Vagina (tissue), 2 donors: Measurements from ENCODE around the gene COL26A1. TPM values are rescaled to one million over a fixed set of nuclear protein-coding genes. Genes with fewer than 3 reads are reported as not detected.

ENCODE experiments used
- DNase-seq, 2 donors: peaks; one replicate each; pipeline ENCODE4 v3.0.0-alpha.2; 2017; ENCODE audit errors: extremely low spot score in 2 of 2
- H3K27ac ChIP-seq: fragments of 200-600 bp; sonication (generic); one replicate; pipeline ENCODE4 v1.5.1; 2019
- H3K27me3 ChIP-seq: fragments of 200-600 bp; sonication (generic); one replicate; pipeline ENCODE4 v1.5.1; 2019
- H3K36me3 ChIP-seq, 2 donors: fragments of 200-600 bp; sonication (generic); one replicate each; pipeline ENCODE4 v1.5.1; 2017 to 2019
- H3K4me1 ChIP-seq: fragments of 200-600 bp; sonication (generic); one replicate; pipeline ENCODE4 v1.5.1; 2019
- H3K4me3 ChIP-seq, 2 donors: fragments of 200-600 bp; sonication (generic); 1 replicate in 1 of 2; 2 replicates in 1 of 2; pipeline ENCODE4 v1.5.1; 2016 to 2019
- H3K9me3 ChIP-seq: fragments of 200-600 bp; sonication (generic); one replicate; pipeline ENCODE4 v1.5.1; 2019
- POLR2A ChIP-seq, 2 donors: fragments of 450-650 bp; IDR thresholded peaks; one replicate each; pipeline ENCODE4 v1.6.1; 2017; ENCODE audit warnings: antibody characterized with exemption in 2 of 2, mild to moderate bottlenecking in 2 of 2, moderate library complexity in 2 of 2
- POLR2AphosphoS5 ChIP-seq, 2 donors: sonication (generic); formaldehyde crosslinking; IDR thresholded peaks; one replicate each; pipeline ENCODE4 v1.9.0; 2017; ENCODE audit warnings: antibody characterized with exemption in 2 of 2, mild to moderate bottlenecking in 2 of 2, low read depth in 1 of 2; ENCODE audit not compliant: insufficient read depth in 1 of 2
- intact Hi-C: fragments of 100-400 bp; cut with DNase I; formaldehyde crosslinking; loops from one replicate; pipeline ENCODE4 v1.15.1; 2023
- total RNA-seq: library from RNA; depleted of rRNA; stranded (reverse); fragments of >200 nt; gene quantifications from one replicate; pipeline ENCODE4 v1.2.3, GENCODE V29; 2016
- TF ChIP-seq, protein P1 (sequence below), 3 experiments: fragments of 450-650 bp in 2 of 3; fragments of 200-600 bp in 1 of 3; sonication (generic) in 1 of 3; IDR thresholded peaks; one replicate each; pipeline ENCODE4 v1.5.1; 2017 to 2019; ENCODE audit warnings: antibody characterized with exemption in 3 of 3, mild to moderate bottlenecking in 2 of 3, moderate library complexity in 2 of 3

Gene COL26A1
- total RNA-seq, 1 donor from 2014 or later, result not detected

DNA sequence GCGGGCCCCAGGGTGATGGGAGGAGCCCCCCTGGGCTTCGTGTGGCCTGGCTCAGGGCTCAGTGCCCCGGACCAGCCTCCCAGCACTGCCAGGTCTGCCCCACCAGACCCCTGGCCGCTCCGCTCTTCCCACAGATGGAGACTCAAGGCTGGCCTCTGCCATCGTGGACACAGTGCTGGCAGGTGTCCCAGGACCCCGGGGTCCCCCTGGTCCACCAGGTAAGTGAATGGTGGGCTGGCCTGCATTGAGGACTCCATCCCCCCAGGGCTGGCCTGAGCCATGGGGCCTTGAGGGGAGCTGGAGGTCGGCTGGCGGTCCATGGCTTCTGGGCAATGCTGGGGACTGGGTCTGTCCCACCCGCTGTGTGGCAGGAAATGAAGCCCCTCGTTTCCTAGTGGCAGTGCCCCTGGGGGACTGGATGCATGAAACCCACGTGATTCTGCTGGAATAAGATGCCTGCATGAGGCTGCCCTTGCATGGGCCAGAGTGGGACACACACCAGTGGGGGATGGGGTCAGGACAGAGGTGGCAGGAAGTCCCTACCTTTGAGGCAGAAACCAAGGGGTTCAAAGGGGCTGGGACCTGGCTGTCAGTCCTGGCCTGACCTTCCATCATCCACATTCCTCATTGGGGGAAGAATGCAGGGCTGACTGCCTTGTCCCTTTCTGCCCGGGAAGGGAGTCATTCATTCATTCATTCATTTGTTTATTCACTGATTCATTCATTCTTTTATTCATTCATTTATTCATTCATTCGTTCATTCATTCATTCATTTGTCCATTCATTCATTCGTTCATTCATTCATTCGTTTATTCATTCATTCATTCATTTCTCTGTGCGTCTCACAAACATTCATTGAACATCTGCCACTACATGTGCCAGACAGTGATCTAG is 184.6 kb downstream of the COL26A1 start:
- TF ChIP-seq POLR2AphosphoS5 (IDR thresholded peaks at IDR 0.05; ENCODE audit: insufficient read depth in 1 of 2, low read depth in 1 of 2) (no peak), POLR2A (IDR thresholded peaks at IDR 0.05) (no peak)
- TF ChIP-seq, protein P1, sequence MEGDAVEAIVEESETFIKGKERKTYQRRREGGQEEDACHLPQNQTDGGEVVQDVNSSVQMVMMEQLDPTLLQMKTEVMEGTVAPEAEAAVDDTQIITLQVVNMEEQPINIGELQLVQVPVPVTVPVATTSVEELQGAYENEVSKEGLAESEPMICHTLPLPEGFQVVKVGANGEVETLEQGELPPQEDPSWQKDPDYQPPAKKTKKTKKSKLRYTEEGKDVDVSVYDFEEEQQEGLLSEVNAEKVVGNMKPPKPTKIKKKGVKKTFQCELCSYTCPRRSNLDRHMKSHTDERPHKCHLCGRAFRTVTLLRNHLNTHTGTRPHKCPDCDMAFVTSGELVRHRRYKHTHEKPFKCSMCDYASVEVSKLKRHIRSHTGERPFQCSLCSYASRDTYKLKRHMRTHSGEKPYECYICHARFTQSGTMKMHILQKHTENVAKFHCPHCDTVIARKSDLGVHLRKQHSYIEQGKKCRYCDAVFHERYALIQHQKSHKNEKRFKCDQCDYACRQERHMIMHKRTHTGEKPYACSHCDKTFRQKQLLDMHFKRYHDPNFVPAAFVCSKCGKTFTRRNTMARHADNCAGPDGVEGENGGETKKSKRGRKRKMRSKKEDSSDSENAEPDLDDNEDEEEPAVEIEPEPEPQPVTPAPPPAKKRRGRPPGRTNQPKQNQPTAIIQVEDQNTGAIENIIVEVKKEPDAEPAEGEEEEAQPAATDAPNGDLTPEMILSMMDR (IDR thresholded peaks at IDR 0.05), result no peak
- peak in 1 of 2 donors; percentile 87 for DNase-seq
- no peaks in the 10 kb centered on the region for H3K4me1 ChIP-seq
- no peaks in the 10 kb centered on the region for H3K36me3 ChIP-seq
- no peak overlapping the region for H3K27ac ChIP-seq
- H3K4me3 ChIP-seq, result no peak overlapping the region
- intact Hi-C loops, result no loop called here
- H3K27me3 ChIP-seq, result no peaks in the 10 kb centered on the region
- no peaks in the 10 kb centered on the region for H3K9me3 ChIP-seq

DNA sequence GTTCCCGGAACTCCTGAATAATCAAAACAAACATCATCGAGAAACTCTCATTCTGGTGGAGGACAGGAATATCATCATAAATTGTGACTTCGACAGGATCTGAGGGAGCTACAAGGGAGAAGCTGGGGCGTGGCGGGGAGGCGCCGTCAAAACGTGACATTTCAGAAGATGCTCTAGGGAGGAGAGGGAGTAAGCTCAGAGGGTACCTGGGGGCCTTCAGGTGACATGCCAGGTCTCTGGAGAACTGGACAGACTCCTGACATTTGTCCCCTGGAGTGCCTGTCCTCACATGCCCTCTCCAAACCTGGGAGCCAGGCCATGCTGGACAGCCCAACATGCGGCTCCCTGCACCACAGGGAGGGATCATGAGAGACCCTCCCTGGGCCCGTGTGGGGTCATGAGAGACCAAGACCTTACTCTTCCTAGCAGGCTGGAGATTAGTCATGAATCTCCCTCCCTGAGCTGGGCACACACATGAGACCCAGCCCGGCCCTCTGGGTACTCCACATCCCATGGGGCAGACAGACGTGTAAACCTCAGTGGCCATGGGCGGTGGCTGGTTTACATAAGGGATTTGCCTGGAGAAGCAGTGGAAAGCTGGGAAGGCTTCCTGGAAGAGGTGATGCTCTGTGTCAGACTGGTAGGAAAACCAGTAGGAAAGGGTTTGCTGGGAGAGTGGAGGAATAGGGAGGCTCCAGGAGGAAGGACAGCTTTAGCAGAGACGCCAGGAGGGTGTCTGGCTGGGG is 185.4 kb downstream of the COL26A1 start:
- intact Hi-C loops, result no loop called here
- no peaks in the 10 kb centered on the region for H3K27me3 ChIP-seq
- no peaks in the 10 kb centered on the region for H3K36me3 ChIP-seq
- H3K4me3 ChIP-seq, result no peak overlapping the region
- peak in 1 of 2 donors; percentile 40 for DNase-seq
- H3K27ac ChIP-seq, result no peak overlapping the region
- TF ChIP-seq POLR2AphosphoS5 (IDR thresholded peaks at IDR 0.05; ENCODE audit: insufficient read depth in 1 of 2, low read depth in 1 of 2), result no peak
- TF ChIP-seq POLR2A (IDR thresholded peaks at IDR 0.05), result no peak
- TF ChIP-seq, protein P1 (IDR thresholded peaks at IDR 0.05), result no peak
- no peaks in the 10 kb centered on the region for H3K4me1 ChIP-seq
- H3K9me3 ChIP-seq, result no peaks in the 10 kb centered on the region

DNA sequence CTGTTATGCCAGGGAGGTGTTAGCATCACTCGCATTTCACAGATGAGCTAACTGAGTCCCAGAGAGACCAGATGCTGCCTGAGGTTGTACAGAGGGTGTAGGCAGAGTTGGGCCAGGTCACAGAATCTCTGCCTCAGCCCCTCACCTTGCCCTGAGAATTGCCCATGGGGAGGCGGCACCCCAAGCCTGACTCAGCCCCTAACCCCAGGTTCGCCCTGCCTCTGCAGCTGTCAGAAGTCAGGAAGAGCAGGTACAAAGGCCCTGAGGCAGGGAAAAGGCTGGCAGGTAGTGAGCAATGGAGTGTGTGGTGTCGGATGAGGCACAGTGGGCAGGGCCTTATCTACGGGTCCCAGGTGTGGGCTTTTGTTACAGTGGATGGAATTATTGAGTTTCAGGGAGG is 187.1 kb downstream of the COL26A1 start:
- intact Hi-C loops, result no loop called here
- H3K36me3 ChIP-seq, result no peaks in the 10 kb centered on the region
- DNase-seq, result no peak
- H3K27ac ChIP-seq, result no peak overlapping the region
- TF ChIP-seq POLR2AphosphoS5 (IDR thresholded peaks at IDR 0.05; ENCODE audit: insufficient read depth in 1 of 2, low read depth in 1 of 2), result no peak
- no peaks in the 10 kb centered on the region for H3K9me3 ChIP-seq
- no peaks in the 10 kb centered on the region for H3K4me1 ChIP-seq
- no peaks in the 10 kb centered on the region for H3K27me3 ChIP-seq
- no peak overlapping the region for H3K4me3 ChIP-seq

DNA sequence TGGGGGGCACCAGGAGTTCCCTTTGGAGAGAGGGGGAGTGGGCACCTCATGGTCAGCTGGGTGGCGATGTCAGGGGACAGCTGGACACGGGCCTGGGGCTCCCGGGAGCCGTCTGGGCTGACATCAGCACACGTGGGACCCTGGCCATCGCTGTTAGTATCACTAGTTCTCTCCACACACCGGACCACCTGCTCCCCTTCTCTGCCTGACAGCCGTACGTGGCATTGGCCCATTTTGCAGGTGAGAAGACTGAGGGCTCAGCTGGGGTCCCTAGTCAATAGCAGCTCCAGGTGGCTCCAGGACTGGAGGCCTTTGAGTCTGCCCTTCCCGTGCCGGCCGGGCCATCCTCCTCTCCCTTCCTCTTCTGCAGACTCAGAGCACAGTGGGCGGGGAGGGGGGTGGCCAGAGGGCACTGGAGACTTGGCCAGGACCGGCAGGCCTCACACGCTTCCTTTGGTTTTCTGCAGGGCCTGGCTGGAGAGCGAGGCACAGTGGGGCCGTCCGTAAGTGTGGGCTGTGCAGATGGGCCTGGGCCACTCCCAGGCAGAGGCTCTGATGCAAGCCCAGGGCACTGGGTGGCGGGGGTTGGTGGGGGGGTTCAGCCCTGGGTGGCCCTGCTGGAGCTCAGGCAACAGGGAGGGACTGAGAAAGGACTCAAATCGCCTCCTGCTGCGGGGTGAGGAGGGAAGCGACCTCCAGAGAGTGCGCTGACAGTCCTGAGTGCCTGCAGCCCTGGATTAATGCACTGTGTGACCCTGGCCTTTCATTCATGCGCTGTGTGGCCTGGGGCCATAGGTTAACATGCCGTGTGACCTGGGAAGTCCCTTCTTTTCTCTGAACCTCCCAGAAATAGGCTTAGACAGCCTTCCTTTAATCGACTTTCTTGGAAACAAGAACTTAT is 188.2 kb downstream of the COL26A1 start:
- Histone ChIP-seq H3K9me3 (no peaks in the 10 kb centered on the region), H3K36me3 (no peaks in the 10 kb centered on the region), H3K4me3 (no peak overlapping the region), H3K27ac (no peak overlapping the region), H3K4me1 (no peaks in the 10 kb centered on the region), H3K27me3 (no peaks in the 10 kb centered on the region)
- no peak for TF ChIP-seq POLR2AphosphoS5 (IDR thresholded peaks at IDR 0.05; ENCODE audit: insufficient read depth in 1 of 2, low read depth in 1 of 2)
- TF ChIP-seq, protein P1 (IDR thresholded peaks at IDR 0.05), result no peak
- TF ChIP-seq POLR2A (IDR thresholded peaks at IDR 0.05), result no peak
- peak in 1 of 2 donors; percentile 55 for DNase-seq
- intact Hi-C loops, result no loop called here
